Measurements from ENCODE around the gene SPEM3.

- TF ChIP-seq, protein P1, sequence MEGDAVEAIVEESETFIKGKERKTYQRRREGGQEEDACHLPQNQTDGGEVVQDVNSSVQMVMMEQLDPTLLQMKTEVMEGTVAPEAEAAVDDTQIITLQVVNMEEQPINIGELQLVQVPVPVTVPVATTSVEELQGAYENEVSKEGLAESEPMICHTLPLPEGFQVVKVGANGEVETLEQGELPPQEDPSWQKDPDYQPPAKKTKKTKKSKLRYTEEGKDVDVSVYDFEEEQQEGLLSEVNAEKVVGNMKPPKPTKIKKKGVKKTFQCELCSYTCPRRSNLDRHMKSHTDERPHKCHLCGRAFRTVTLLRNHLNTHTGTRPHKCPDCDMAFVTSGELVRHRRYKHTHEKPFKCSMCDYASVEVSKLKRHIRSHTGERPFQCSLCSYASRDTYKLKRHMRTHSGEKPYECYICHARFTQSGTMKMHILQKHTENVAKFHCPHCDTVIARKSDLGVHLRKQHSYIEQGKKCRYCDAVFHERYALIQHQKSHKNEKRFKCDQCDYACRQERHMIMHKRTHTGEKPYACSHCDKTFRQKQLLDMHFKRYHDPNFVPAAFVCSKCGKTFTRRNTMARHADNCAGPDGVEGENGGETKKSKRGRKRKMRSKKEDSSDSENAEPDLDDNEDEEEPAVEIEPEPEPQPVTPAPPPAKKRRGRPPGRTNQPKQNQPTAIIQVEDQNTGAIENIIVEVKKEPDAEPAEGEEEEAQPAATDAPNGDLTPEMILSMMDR (conservative IDR thresholded peaks at IDR 0.05), result no peak
- TF ChIP-seq ZFX (IDR thresholded peaks at IDR 0.05), result no peak
These were observed 9.4 kb downstream of the SPEM3 start for GRCh38 chr17:7437950-7438614.

Data from C4-2B (cell line).